HL-60/S4 (cell line): ENCODE data around the gene GPR137B.

ENCODE experiments used
- in situ Hi-C: fragments of 300-500 bp; cut with MboI; formaldehyde crosslinking; loops from 2 replicates; pipeline ENCODE4 v1.14.3; 2022; ENCODE audit warnings: low sequenced_read_pairs

The GPR137B gene

DNA sequence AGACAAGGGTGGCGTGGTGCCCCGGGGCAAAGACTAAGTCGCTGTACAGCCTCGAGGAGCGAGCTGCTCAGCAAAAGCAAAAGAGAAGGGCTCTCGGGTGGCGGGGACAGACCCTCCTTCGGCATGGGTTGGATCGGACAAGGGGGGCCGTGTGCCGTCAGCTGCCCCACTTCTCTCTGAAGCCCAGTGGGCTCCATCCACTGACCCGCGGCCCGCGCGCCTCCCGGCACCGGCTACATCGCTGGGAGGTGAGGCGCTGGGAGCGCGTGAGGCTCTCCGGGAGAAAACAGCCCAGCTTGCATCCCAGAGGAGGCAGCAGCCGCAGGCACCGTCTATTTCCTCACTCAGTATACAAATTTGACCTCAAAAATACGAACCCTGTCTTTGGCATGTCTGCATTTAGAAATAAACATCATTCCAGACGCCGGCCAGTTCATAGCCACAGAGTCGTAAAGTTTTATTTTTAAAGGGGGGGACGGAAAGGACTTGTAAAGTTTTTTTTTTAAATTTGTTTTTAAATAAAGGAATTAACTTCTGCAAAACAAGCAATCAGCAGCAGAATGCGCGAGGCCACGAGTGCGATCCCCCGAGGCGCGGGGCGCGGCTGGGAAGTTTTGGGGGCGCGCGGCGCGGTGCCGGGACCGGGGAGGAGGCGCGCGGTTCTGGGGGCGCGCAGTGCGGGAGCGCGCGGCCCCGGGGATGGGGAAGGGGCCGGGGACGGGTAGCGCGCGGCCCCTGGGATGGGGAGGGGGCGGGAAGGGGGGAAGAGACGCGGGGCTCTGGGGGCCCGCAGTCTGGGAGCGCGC is 689 bp upstream of the GPR137B start:
- in situ Hi-C loops = no loop called here

DNA sequence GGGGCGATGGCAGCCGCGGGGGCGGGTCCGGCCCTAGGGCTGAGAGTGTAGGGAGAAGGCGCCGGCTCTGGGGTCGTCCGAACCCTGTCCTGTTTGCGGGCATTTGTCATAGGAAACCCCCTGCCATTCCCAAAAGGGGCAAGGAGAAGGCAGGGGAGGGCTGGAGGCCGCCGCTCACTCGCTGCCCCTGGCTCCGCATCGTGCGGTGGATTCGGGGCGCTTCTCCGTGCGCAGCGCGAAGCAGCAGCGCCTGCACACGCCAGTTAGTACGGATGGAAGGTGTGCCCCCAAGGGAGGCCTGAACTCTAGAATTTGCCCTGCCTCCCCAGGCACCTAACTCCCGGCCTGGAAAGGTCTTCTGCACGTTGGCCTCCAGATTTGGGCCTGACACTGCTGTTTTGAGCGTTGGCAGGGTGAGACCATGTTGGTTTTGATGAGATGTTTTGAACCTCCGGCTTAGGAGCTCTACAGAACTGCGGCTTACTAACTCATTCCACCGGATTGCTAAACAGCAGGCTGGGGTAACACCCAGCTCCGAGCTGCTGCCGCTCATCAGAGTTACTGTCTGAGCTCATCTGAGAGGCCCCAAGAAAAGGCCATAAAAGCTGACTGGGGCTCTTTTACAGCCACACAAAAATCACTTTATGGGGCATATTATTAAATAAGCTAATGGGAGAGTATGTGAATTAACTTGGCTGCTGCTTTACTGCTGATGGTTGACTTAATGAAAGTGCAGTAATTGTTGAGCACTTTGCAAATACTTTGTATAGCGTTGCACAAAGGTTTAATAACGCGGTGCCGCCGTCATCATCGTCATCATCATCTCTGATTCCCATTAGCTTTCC is 987 bp downstream of the GPR137B start:
- in situ Hi-C loops = no loop called here

DNA sequence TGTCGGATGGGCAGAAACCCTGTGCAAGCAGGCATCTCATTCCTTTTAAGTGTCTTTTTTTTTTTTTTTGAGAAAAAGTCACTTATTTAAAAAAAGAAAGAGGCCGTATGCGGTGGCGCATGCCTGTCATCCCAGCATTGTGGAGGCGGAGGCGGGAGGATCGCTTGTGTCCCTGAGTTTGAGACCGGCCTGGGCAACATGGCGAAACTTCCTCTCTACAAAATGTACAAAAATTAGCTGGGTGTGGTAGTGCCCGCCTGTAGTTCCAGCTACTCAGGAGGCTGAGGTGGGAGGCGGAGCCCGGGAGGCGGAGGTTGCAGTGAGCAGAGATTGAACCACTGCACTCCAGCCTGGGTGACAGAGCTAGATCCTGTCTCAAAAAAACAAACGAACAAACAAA is 1.7 kb downstream of the GPR137B start:
- in situ Hi-C loops = no loop called here

DNA sequence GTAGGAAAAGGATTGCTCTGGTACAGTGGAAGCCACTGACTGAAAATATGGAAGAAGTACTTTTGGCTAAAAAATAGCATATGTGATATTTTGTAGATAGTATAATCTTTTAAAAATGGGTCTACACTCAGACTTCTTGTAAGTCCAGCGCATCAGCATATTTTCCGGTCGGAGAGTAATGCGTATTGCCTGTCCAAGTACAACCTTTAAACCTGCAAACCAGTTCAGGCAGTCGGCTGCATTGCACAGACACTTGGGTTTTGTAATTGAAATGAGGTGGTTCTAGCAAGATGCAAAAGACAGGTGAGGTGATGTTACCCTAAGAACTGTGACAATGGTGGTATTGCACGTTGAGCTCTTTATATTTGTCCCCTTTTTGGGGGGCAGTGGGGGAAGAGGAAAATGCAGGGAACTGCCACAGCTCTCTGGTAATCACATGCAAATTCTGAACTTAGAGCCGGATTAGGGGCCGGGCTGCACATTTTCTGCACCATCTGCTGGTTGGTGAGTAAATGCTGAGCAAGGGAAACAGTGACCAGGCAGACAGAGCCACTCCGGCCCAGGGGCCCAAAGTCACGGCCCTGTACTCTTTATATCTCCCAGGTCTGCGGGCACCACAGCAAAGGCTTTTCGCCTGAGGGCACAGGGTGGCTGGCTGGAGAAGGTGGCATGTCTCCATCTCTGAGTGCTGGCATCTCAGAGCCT is 2.3 kb downstream of the GPR137B start:
- in situ Hi-C loops = no loop called here

DNA sequence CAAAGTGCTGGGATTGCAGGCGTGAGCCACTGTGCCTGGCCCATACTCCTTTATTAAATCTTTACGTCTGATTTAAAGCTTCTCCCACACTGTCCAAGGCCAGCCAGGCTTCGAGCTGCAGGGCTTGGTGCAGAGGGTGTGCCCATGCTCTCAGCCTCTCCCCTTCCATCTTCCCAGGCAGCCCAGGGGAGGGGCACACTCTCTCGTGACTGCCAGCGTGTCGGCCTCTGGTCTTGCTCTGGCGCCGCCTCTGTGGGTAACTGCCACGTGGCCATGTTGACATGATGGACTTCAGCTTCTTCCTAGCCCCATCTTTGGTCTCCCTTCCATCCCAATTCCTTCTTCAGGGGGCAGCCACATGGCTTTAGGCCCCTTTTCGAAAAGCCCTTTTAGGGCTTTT is 4.7 kb downstream of the GPR137B start:
- in situ Hi-C loops = no loop called here

DNA sequence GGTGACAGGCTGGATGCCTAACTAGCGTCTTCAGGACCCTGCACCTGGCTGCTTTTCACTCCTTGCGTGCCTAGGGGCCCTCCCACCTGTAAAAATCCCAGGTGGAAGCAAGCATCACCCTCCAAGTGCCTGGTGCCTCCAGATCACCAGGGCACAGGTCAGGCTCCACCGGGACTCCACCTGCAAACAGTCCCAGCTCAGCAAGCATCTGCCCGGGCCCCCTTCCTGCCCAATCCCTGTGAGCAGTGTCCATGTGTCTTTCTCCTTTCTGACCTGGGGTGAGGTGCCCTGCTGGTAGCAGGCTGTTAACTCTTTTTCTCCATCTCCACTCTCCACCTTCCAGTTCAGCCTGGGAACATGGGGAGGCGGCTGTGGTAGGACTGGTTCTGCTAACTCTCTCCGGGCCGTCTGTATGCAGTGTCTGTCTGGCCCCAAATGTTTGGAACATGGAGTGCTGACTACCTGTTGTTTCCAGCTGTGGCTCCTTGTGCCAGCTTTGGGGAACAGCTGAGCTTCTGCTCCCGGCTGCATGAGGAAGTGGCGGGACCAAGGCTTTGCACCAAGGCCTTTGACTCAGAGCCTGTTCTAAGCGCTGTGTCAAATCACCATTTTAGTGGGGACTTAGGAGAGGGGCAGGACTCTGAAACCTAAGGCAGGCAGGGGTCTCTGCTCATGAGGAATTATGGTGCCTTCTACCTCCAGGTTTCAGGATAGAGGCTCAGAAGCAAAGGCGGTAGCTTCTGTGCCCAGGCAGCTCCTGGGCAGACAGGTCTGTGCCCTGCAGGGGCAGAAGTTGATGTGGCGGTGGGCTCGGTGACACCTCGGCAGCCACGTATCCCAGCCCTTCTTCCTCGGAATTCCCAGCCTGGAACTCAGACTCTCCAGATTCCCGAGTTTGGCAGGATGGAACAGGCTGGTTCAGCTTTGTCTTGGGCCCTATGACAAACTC is 5.5 kb downstream of the GPR137B start:
- in situ Hi-C loops = no loop called here

DNA sequence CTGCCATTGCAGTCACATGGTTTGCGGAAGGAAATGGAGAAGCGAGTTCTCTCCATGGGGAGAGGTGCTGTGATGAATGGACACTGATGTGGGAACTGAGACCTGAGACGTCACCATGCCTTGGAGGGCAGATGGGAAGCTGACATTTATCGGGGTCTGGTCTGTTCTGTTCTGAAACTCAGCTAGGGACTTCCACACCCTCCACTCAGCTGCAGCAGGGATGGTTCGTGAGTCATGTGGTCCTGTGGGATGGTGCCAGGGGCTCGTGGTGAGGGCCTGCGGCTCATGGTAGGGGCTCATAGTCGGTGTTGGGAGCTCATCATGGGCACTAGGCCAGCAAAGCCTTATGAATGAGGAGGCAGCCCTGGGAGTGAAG is 6.1 kb downstream of the GPR137B start:
- in situ Hi-C loops = no loop called here

DNA sequence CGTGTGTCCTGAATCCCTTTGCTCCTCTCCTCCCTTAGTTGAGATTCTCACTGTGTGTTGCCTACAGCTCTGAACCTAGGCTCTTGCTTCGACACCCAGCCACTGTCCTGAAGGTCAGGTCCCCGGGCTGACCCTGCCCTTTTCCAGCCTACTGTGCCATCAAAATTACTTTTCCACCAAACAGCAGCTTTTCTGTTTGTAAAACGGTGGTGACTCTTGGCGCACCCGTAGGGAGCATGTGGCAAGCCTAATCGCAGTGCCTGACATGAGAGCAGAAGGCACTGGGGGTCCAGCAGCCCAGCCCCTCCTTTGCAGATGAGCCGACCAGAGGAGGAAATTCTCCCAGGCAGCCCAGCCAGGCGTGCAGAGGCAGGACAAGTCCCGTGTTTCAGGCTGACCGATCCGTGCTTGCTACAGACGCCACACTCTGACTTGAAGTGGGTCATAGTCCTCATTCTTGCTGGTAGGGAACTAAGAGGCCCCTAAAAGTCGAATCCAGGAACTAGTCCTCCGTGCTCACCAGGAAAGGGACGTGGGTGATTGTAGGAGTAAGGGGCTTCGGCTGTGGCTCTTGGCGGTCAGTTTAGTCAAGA is 6.8 kb downstream of the GPR137B start:
- in situ Hi-C loops = no loop called here

DNA sequence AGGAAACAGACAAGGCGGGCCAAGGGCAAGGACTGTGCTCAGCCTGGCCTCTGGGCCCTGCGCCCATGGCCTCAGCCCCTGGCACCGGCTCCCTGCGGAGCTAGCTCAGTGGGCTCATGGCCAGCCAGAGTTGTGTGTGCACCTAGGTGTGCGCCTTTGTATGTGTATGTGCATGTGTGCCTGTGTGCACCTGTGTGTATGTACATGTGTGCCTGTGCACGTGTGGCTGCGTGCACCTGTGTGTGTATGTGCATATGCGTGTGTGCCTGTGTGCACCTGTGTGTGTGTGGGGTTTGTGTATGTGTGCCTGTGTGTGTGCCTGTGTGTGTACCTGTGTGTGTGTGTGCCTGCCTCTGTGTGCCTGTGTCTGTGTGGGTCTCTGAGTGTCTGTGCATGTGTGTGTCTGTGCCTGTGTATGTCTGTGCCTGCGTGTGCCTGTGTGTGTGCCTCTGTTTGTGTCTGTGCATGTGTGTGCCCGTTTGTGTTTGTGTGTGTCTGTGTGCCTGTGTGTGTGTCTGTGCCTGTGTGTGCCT is 7.4 kb downstream of the GPR137B start:
- in situ Hi-C loops = no loop called here

DNA sequence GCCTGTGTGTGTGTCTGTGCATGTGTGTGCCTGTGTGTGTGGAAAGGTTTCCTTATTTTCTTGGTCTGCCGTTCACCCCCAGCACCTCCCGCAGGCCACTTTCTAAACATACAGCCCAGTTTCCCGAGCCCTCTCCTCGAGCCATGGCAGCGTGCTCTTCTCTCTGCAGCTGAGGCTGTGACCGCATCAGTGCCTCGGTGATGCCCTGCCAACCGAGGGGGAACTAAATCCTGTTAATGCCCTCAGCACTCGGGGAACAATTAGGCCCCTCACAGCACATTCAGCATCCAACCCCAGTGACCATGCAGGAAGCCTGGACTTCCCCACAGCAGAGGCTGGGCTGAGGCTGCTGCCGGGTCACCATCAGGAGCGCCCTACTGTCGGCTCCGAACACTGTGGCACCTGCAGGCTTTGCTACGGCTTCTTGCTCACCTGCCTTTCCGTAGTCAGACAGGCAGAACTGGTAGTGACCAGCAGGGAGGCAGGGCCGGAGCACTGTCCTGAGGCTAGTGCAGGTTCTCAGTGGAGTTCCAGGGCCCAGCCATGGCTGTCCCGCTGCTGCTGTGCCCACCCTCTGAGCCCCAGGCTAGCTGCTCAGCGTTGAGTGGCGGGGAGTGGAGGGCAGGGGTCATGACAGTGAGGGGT is 8.1 kb downstream of the GPR137B start:
- in situ Hi-C loops = no loop called here

DNA sequence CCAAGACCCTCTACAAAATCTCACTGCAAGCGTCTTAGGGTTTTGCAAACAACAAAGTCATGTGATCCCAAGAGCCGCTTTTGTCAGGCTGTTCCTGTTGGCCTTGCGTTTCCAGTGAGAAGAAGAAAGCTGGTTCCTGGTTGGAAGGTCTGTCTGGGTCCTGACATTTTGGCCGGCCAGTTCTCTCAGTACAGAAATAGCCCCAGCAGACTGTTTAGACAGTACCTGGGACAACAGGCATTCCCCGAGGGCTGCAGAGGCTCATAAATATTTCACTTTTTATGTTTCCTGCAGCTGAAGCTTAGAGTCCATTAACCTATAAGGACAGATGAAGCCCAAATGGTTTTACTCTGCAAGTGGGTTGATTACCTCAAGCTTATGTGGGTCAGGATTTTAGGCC is 8.6 kb downstream of the GPR137B start:
- in situ Hi-C loops = no loop called here

DNA sequence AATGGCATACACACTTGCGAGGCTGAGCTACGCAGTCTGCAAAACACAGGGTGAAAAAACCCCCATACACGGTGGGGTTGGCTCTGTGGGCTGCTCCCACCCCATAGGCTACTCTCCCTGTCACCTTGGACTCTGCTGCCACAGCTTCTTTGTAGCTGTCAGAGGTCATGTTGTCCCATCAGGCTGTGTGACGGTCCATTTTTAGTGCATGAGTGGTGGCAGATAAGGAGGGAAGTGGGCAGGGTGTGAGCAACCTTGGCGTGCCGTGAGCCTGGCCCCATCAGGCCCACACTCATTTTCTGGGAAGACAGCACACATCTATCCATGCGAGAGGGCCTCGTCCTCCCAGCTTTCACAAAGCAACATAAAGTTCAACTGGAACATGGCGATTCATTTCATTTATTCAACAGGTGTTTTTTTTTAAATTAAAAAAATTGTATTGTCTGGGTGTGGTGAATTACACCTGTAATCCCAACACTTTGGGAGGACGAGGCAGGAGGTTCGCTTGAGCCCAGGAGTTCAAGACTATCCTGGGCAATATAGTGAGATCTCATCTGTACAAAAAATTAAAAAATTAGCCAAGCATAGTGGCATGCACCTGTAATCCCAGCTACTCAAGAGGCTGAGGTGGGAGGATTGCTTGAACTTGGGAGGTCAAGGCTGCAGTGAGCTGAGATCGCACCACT is 9.5 kb downstream of the GPR137B start:
- in situ Hi-C loops = no loop called here

DNA sequence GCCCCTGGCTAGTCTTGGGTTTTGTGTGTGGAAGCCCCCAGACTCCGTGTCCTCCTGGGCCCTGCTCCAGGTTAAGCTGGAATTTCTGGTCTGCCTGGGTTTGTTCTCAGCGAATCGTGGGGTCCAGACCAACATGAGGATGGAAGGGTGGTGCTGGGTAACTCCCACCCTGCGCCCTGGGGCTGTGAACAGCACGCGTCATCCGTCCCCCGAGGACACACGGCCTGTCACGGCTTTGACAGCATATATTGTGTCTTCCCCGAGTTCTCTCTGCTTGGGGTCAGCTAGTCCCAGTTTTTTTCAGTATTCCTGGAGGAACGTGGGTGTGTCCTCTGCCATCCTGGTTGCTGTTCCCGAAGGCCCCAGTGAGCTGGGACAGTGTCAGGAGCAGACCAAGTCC is 11.8 kb downstream of the GPR137B start:
- in situ Hi-C loops = no loop called here

DNA sequence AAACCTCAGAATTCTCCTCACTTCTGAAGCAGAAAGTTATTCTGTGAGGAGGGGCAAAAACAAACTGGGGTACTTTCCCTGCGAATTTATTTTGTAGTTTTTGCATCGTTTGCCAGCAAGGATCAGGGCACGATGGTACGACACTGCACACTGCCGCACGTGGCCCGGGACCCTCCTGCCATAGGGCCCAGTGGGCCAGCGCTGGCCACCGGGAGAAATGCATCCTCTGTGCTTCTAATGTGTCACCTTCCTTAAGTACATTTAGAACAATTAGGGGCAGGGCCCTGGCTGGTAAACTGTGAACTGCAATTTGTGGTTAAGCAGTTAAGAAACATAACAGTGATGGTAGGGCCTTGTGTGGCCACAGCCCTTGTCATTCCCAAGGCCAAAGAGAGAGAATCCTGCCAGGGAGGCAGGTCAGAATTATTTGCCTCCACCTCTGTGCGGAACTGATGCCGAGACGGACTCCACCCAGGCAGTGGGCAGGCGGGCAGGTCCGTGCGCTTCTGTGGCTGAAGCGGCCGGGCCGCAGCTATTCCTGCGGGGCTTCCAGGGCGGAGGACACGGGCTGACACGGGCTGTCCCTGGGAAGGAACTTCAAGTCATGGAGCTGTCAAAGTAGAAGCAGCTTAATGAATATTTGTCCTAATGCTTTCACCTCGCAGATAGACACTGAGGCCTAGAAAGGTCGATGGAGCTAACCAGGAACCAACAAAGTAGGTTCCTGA is 12.5 kb downstream of the GPR137B start:
- in situ Hi-C loops = no loop called here

DNA sequence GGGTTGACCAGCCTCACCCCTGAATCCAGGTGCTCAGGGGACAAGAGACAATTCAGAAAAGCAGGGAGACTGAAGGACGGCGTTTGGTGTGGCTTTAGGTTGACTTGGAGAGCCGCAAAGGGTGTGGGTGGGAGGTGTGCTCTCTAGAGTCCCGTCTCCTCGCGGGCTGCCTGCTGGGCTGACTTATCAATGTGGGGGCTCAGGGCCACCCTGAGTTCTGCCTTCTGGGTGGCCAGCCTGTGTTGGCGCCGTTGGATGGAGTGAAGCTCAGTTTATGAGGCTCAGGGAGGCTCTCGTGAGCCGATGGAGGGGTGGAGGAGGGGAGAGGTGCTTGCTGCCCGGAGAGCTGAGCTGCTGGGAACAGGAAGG is 13.0 kb downstream of the GPR137B start:
- in situ Hi-C loops = no loop called here

DNA sequence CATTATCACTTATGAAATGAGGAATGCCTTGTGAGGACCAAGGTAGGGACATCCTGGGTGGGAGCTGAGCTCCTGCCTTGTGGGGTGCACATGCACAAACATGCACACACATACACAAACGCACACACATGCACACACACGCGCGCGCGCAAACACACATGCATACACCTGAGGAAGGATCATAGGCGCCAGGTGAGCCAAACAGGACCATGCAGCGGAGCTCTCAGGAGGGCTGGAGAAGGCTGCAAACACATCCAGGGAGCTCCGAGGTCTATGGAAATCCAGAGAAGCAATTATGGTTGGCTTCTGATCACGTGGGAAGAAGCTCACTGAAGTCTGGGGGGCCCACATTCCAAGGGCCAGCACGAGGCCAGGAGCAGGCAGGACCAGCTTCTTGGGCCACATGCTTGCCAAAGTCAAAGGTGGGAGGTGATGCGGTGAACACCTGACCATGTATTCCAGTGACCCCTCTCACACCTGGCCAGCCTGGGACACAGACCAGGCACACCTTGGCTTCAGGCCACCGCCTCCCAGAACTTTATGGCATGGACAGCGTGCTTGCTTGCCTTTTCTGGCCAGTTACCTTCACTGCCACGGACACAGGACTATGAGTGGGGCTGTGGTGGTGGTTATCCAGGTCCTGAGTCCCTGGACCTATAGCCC is 13.6 kb downstream of the GPR137B start:
- in situ Hi-C loops = no loop called here

DNA sequence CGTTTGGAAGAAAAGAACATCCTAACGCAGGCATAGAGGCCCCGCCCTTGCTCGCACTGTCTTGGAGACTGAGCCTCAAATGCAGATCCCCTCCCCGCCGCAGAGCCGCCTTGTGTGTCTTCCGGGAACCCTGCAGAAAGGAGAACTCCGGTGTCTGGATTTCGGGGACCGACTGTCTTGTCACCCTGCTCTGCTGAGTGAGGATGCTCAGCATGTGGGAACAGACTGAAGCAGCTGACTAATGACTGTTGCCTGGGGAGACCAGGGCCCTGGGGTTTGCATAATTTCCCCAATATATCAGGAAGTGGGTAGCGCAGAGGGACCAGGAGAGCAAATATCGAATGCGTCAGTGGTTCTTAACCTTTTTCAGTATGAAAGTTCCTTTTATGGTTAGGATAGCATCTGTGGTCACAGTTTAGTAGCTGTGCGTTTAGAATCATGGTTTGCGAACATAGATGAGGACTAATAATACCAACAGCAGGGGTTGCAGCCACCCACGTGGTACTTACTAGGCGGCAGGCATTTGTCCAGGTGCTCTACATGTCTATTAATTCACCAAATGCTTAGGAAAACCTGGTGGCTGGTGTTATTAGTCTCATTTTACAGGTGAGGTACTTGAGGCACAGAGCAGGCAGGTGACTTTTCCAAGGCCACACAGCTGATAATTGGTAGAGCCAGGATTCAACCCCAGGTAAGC is 14.3 kb downstream of the GPR137B start:
- in situ Hi-C loops = no loop called here
